GM18508 (cell line): Measurements from ENCODE around the gene TMEM108.

Source experiments
- ATAC-seq: cut with Tn5 transposase; IDR thresholded peaks from one replicate; pipeline ENCODE4 v1.9.1; 2021; ENCODE audit warnings: moderate number of reproducible peaks; ENCODE audit not compliant: insufficient read depth, unreplicated experiment

Gene TMEM108

DNA sequence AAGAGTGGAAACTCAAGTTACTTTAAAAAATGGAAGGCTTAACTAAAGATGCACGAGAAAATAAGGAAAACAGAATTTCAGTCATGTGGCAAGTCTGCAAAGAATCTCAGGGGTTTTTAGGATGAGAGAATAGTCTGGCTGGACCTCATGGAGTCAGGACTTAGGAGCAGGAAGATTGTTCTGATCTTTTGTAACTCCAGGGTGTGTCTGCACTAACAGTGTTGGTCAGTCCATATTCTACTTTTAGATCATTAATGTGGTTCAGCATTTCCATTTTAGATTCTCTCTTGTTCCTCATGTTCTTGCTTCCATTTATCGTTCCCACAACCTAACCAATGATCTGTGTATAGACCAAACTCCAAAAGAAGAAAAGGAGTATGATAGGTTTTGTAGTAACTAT, 15.3 kb downstream of the TMEM108 start:
- ATAC-seq = no peak

DNA sequence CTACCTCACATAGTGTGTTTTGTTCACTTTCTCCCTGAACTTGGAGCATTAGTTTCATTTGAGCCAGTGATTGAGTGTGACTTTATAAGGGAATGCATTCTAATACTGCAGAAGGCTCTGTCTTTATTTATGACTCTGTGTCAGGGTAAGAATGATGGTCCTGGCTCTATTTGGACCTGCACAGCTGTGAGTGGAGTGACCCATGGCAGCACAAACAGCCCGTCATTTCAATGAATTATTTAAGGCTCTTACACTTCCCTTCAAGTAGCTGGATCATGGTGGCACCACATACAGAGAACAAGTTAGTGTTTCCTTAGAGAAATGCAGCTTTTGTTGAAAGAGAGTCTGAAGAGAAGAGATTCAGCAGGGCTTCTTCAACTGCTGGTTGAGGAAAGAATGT, 16.4 kb downstream of the TMEM108 start:
- ATAC-seq = no peak

DNA sequence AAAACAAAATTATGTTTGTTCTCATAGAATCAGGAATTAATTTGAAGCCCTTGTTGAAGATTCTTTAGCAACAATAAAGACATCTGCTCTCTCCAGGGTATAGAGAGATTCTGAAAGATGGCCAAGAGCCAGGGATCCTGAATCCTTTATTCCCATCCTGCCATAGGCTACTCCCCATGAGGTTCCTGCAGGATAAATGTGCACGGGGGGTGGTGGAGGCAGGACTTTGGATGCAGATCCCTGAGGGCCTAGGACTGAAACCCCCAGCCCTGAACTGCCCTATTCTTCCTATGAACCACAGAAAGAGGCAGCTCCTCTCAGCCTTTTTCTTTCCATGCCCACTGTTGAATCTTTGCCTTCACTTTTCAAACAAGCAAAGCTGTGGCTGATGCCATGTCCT, 17.1 kb downstream of the TMEM108 start:
- no peak for ATAC-seq

- ATAC-seq = no peak
Observed at GRCh38 chr3:133058243-133058642, 20.1 kb downstream of the TMEM108 start.

- ATAC-seq = no peak
Observed at GRCh38 chr3:133058831-133059230, 20.6 kb downstream of the TMEM108 start.

DNA sequence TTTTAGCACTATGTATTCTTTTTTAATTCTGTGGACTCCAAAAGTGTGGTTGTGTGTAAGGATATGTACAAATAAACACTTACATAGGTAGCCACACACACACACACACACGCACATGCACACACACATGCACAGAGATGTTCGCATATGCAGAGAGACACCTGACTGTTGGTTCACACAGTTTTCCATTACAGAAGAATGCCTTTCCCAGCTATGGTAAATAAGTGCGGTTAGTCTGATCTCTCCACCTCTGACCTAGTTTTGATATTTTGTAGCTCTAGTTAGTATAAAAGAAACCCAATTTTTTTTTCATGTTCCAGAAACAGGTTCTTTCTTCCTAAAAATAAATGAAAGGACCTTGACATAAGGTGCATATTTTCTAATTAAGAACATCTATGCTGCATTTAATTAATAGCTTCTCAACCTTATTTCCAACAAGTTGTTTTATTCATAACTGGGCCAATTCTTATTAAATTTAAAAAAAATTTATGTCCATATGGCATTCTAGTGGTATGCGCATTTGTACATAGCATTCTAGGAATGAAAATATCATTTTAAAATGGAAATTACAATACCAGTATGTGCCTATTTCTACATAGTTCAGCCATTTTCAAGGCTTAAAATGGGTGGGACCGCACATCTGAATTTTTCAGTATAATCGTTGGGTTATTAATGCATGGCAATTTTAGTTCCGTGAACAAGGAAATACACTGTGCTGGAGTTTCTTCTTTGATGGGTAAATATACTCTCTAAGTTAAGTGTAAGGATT, 27.2 kb downstream of the TMEM108 start:
- ATAC-seq = no peak

GRCh38 chr3:133066026-133066425, 27.8 kb downstream of the TMEM108 start:
- no peak for ATAC-seq

DNA sequence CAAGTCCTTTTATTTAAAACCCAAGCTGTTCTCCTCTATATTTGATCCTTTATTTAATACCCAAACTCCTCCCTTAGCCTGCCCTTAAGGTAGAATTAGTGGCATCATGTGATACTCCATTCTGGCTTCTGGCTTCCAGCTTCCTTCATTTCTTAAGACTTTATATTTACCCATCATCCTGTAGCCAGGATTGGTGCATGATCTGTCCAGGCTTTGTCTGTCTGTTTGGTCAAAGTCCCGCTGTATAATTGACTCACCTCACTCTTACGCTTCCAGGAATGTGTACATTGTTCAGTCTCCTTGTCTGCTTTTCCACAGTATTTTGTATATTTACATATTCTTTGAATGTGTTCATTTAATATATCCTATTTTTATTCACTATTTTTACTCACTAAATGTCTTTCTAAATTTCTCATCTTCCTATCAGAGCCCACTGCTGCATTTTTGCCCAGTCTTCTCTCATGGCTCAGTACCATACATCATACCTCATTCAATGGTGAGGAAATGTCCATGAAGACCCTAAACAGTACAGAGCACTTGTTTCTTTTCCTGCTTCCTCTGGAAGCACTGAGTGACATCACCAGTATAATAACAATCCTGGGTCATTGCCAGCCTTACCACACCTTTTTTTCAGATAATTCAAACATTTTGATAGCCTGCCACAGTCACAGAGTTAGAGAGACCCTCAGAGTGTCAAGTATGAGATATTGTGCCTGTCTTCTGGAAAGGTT, 31.5 kb downstream of the TMEM108 start:
- ATAC-seq = no peak

DNA sequence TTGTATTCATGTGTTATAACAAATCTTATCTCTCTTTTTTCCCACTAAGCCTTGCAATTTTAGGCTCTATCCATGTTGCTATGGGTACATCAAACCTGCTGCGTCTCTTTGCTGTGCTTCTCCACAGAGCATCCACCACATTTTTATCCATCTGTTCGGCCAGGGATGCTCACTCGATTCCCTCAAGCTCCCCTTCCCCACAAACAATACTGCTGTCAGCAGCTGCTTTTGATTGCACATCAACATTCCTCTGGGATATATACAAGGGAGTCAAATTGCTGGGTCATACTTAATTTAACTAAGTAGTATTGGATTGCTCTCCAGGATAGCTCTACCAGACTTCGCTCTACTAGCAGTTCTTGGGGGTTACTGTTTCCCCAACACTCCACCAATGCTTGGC, 36.8 kb downstream of the TMEM108 start:
- ATAC-seq = no peak

- no peak for ATAC-seq
Observed at GRCh38 chr3:133077688-133078087, 39.5 kb downstream of the TMEM108 start.

- no peak for ATAC-seq
Observed at GRCh38 chr3:133079621-133080020, 41.4 kb downstream of the TMEM108 start.

DNA sequence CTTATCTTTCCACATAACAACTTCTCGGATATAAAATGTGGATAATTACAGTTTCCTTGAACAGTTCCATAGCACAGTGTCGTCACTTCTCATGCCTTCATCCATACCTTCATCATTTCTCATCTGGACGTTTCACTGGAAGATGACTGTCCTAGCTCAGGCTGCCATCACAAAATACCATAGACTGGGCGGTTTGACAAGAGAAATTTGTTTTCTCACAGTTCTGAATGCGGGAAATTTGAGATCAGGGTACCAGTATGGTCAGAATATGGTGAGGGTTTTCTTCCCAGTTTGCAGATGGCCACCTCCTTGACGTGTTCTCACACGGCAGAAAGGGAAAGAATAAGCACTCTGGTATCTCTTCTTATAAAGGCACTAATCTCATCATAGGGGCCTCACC, 42.8 kb downstream of the TMEM108 start:
- no peak for ATAC-seq

- no peak for ATAC-seq
Observed at GRCh38 chr3:133083395-133083794, 45.2 kb downstream of the TMEM108 start.

DNA sequence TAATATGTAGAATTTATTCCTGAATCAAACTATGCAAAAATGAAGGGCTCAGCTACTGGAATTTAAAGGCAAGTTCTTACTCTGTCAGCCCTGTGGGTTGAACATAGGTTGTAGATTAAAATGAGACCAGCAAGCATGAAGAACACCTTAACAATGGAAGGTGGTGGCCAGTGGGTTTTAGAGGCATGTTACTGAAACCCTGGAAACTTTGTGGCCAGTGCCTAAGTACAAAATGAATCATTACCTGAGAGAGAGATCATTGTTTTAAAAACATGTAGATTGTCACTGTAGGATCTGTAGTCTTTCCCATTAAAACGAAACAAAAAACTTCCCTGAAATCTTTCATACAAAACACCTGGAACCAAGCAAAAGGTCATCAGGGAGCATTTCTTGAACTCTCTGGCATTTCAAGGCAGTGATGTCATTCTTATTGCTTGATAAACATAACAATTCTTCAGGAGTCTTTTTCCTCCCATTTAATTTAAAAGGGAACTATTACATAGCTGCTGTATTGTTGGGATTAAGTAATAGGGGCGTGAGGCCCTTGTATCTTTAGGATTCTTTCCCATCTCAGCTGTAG, 51.8 kb downstream of the TMEM108 start:
- no peak for ATAC-seq

- ATAC-seq = no peak
Observed at GRCh38 chr3:133092681-133093080, 54.5 kb downstream of the TMEM108 start.

DNA sequence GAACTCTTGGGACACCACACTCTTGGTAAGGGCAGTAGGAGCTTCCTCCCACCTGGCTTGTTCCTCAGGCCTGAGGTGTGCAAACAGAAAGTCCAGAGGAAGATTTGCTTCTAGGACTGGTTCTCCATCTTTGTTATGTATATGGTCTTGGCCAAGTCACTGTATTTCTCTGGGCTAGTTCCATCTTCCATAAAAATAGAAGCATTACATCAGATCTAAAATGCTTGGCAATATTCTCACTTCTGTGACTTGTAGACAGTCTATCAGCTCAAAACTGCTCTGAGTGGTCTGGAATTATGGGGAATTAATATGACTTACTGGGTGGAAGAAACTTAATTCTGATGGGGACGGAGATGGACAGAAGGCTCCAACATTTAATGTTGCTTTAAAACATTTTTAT, 55.2 kb downstream of the TMEM108 start:
- ATAC-seq = no peak

- no peak for ATAC-seq
Observed at GRCh38 chr3:133096900-133097613, 58.9 kb downstream of the TMEM108 start.

GRCh38 chr3:133103706-133104105, 65.5 kb downstream of the TMEM108 start:
- no peak for ATAC-seq

DNA sequence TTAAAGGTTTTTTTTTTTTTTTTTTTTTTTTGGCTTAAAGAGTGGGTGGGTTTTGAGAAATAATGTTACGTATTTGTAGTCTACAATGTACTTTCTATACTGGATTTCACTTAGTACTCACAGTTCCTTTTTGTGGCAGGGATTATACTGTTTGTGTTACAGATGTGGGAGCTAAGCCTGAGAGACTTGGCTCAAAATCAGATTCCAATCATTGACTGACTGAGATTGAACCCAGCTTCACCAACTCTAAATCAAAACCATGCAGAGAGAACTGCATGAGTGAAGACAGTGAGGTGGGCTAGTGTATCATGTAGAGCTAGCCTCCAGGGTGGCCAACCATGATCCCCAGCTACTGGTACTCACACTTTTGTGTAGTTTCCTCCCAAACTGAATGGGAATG, 68.0 kb downstream of the TMEM108 start:
- ATAC-seq = no peak

- no peak for ATAC-seq
Observed at GRCh38 chr3:133112666-133113065, 74.5 kb downstream of the TMEM108 start.

DNA sequence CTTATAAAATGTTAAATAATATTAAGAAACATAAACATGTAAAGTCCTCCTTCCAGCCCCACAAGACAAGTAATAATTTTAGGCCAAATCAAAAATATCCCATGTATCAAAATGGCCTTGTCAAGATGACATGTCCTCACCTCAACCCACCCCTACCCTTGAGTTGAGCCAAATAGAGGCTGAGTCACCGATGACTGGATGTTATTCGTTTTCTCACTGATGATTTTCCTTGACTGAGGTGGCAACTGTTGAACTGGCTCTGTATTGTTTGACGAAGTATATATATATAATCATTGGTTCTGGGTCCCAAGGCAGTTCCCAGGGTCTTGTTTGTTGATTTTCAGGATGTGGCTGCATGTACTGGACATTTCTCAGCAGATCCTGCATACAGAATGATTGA, 75.3 kb downstream of the TMEM108 start:
- no peak for ATAC-seq
